HFFc6 (cell line): Measurements from ENCODE around the gene MYH8. TPM values are rescaled to one million over a fixed set of nuclear protein-coding genes. Genes with fewer than 3 reads are reported as not detected.

Source experiments
- DNase-seq: peaks from one replicate; pipeline ENCODE4 v3.0.0-alpha.2; 2018
- H3K27ac Mint-ChIP-seq: 2 replicates; pipeline ENCODE4 v1.8.0; 2020; ENCODE audit warnings: mild to moderate bottlenecking, mixed read lengths
- H3K27me3 Mint-ChIP-seq: 2 replicates; pipeline ENCODE4 v1.8.0; 2021; ENCODE audit warnings: mild to moderate bottlenecking, moderate library complexity, mixed read lengths; ENCODE audit not compliant: insufficient read depth
- H3K36me3 Mint-ChIP-seq: 2 replicates; pipeline ENCODE4 v1.8.0; 2021; ENCODE audit warnings: low read depth, mixed read lengths
- H3K4me1 Mint-ChIP-seq: 2 replicates; pipeline ENCODE4 v1.8.0; 2020; ENCODE audit warnings: low read depth, mixed read lengths
- H3K4me3 Mint-ChIP-seq: 2 replicates; pipeline ENCODE4 v1.8.0; 2020; ENCODE audit warnings: mild to moderate bottlenecking, moderate library complexity, mixed read lengths
- H3K9me3 Mint-ChIP-seq: 2 replicates; pipeline ENCODE4 v1.8.0; 2020; ENCODE audit warnings: mild to moderate bottlenecking, mixed read lengths
- CTCF ChIP-seq: fragments of 200-600 bp; sonication (generic); IDR thresholded peaks from 2 replicates; pipeline ENCODE4 v1.5.0; 2021; ENCODE audit warnings: antibody characterized with exemption, mild to moderate bottlenecking
- total RNA-seq, 6 experiments: library from RNA; stranded (reverse); fragmentation: NEBNext Ultra II Directional; extraction: Animal tissue kit (Norgen Biotek cat#: 25700); gene quantifications; 2 replicates in 1 of 6; 3 replicates in 5 of 6; pipeline ENCODE4 v1.2.3, GENCODE V29; 2021

MYH8 gene
- total RNA-seq, 6 experiments from 2014 or later: not detected

GRCh38 chr17:10384175-10384574, 37.6 kb downstream of the MYH8 start:
- H3K36me3 Mint-ChIP-seq: peaks cover 2% of the 10 kb centered on the region; the same call in 1 of the 2 replicates
- peaks cover 18% of the 10 kb centered on the region; the same call in 1 of the 2 replicates for H3K9me3 Mint-ChIP-seq
- no peaks in the 10 kb centered on the region; the same call in 1 of the 2 replicates for H3K4me1 Mint-ChIP-seq
- no peak overlapping the region for H3K4me3 Mint-ChIP-seq
- no peak for TF ChIP-seq CTCF
- H3K27me3 Mint-ChIP-seq: no peaks in the 10 kb centered on the region; the same call in 1 of the 2 replicates
- H3K27ac Mint-ChIP-seq: no peak overlapping the region
- no peak for DNase-seq

GRCh38 chr17:10380631-10381408, 40.9 kb downstream of the MYH8 start:
- TF ChIP-seq CTCF: no peak
- Mint-ChIP-seq H3K27ac (no peak overlapping the region), H3K9me3 (peaks cover 16% of the 10 kb centered on the region; the same call in 1 of the 2 replicates), H3K36me3 (no peaks in the 10 kb centered on the region), H3K4me3 (no peak overlapping the region), H3K27me3 (no peaks in the 10 kb centered on the region; the same call in 1 of the 2 replicates), H3K4me1 (no peaks in the 10 kb centered on the region; the same call in 1 of the 2 replicates)
- DNase-seq: no peak

- TF ChIP-seq CTCF: no peak
- no peak for DNase-seq
- Mint-ChIP-seq H3K27ac (no peak within 1 kb of the TSS), H3K4me3 (no peak within 1 kb of the TSS), H3K27me3 (peaks cover 8% of the 10 kb centered on the region; the same call in 1 of the 2 replicates), H3K9me3 (no peaks in the 10 kb centered on the region; the same call in 1 of the 2 replicates), H3K36me3 (no peaks in the 10 kb centered on the region), H3K4me1 (peaks cover 7% of the 10 kb centered on the region; the same call in 1 of the 2 replicates)
Measured at GRCh38 chr17:10372906-10373305, 48.8 kb downstream of the MYH8 start, which contains the start of gene MYH13. Gene MYH13, minus strand, starts transcription at chr17:10373006. Its CDS starts 8,476 bp downstream, at chr17:10364530.

- no peak for TF ChIP-seq CTCF
- Mint-ChIP-seq H3K27me3 (peaks cover 10% of the 10 kb centered on the region; the same call in 1 of the 2 replicates), H3K9me3 (peaks cover 4% of the 10 kb centered on the region; the same call in 1 of the 2 replicates), H3K27ac (no peak overlapping the region), H3K36me3 (no peaks in the 10 kb centered on the region), H3K4me1 (peaks cover 3% of the 10 kb centered on the region; the same call in 1 of the 2 replicates), H3K4me3 (no peak overlapping the region)
- DNase-seq: no peak
Measured at GRCh38 chr17:10370016-10370608, 51.6 kb downstream of the MYH8 start.

- Mint-ChIP-seq H3K36me3 (no peaks in the 10 kb centered on the region), H3K27ac (no peak overlapping the region), H3K9me3 (peaks cover 4% of the 10 kb centered on the region; the same call in 1 of the 2 replicates), H3K4me1 (no peaks in the 10 kb centered on the region), H3K27me3 (peaks cover 10% of the 10 kb centered on the region; the same call in 1 of the 2 replicates), H3K4me3 (no peak overlapping the region)
- DNase-seq: no peak
- TF ChIP-seq CTCF: no peak
Measured at GRCh38 chr17:10369239-10369638, 52.5 kb downstream of the MYH8 start.
